ENCODE measurements around the gene COQ3. TPM values are rescaled to one million over a fixed set of nuclear protein-coding genes. Genes with fewer than 3 reads are reported as not detected.

COQ3 gene
- total and polyA plus RNA-seq, 2 of the 4 experiments (the other 2 are of a cell fraction): 8.2 to 8.9 TPM

- Histone ChIP-seq H3K23ac (ENCODE audit: low read depth, low read length) (no peak overlapping the region), H4K5ac (ENCODE audit: low read depth, low read length) (no peak overlapping the region), H3K27me3 (ENCODE audit: control insufficient read depth, insufficient read depth, low read length) (peaks cover 11% of the 10 kb centered on the region), H3K36me3 (ENCODE audit: control insufficient read depth, insufficient read depth, low read length) (no peaks in the 10 kb centered on the region), H3K4ac (ENCODE audit: low read depth, low read length) (no peak overlapping the region), H2BK15ac (ENCODE audit: low read depth, low read length) (no peak overlapping the region), H3K18ac (ENCODE audit: low read depth, low read length) (no peak overlapping the region), H3K4me3 (ENCODE audit: insufficient read depth, low read depth, low read length) (no peak overlapping the region), H2BK120ac (ENCODE audit: low read depth, low read length) (no peak overlapping the region), H3K9me3 (ENCODE audit: control insufficient read depth, insufficient read depth, low read length) (no peaks in the 10 kb centered on the region), H2AK5ac (ENCODE audit: low read depth, low read length) (no peak overlapping the region), H3K14ac (replicated peaks; ENCODE audit: low read depth, low read length) (no peak overlapping the region), H3K56ac (ENCODE audit: extremely low read depth, insufficient read depth, low read length) (no peak overlapping the region), H4K20me1 (ENCODE audit: insufficient read depth, low read length) (no peaks in the 10 kb centered on the region), H2BK5ac (ENCODE audit: low read depth, low read length, poor library complexity, severe bottlenecking) (no peak overlapping the region), H3K4me2 (ENCODE audit: low read depth, low read length) (no peak overlapping the region), H4K91ac (ENCODE audit: insufficient read depth, low read depth, low read length) (no peak overlapping the region), H3K79me1 (ENCODE audit: low read depth in 1 of 2, low read length in 2 of 2) (no peaks in the 10 kb centered on the region), H2AFZ (replicated peaks; ENCODE audit: low read length, poor library complexity) (no peak overlapping the region), H3K9me1 (ENCODE audit: insufficient read depth, low read length) (no peaks in the 10 kb centered on the region), H3K4me1 (ENCODE audit: control insufficient read depth, insufficient read depth, low read length) (no peaks in the 10 kb centered on the region), H2AK9ac (replicated peaks; ENCODE audit: low read depth, low read length, poor library complexity) (no peak overlapping the region), H3K9ac (ENCODE audit: low read depth, low read length) (no peak overlapping the region), H2BK20ac (ENCODE audit: low read depth, low read length) (no peak overlapping the region), H4K8ac (ENCODE audit: low read depth in 2 of 2, low read length in 2 of 2) (no peak overlapping the region), H3K27ac (ENCODE audit: insufficient read depth, low read length) (no peak overlapping the region)
- intact Hi-C loops (cut with micrococcal nuclease) (no loop called here), dilution Hi-C loops (cut with HindIII; ENCODE audit: low sequenced_read_pairs, unreplicated experiment) (no loop called here), in situ Hi-C loops (cut with MboI; ENCODE audit: low sequenced_read_pairs) (no loop called here)
- CTCF ChIA-PET: interaction anchor here (1.4 kb wide), 1 partner anchor 11 kb away, joined by 4 read pairs; no protein-coding TSS in a partner anchor
- POLR2A ChIA-PET (ENCODE audit: unreplicated experiment): no interaction called here
- WGBS, 2 experiments (ENCODE audit: extremely low coverage in 2 of 2, insufficient read length in 1 of 2): 40% methylated on average over 2 of the region's 9 CpGs; no CpG with 5 or more reads in 1 of the 2 experiments
- ATAC-seq (ENCODE audit: low read depth) (no peak), DNase-seq (peak; percentile 7)
- no peak for TF ChIP-seq MAFK (IDR thresholded peaks at IDR 0.05; ENCODE audit: low read depth, low read length)
- BruUV-seq (replicated peaks): no TSS peak
Measured at GRCh38 chr6:99353126-99353525, 40.9 kb downstream of the COQ3 start.
